SK-N-SH (cell line): ENCODE measurements around the gene KRTAP3-3.

Source experiments
- CTCF ChIP-seq: fragments of 200-600 bp; sonication (generic); IDR thresholded peaks from 2 replicates; pipeline ENCODE4 v1.6.1; 2017; ENCODE audit warnings: antibody characterized with exemption, mild to moderate bottlenecking, moderate library complexity
- YY1 ChIP-seq: IDR thresholded peaks from 2 replicates; pipeline ENCODE4 v1.4.0; 2012; ENCODE audit warnings: low read depth, mild to moderate bottlenecking

- TF ChIP-seq CTCF: no peak
- no peak for TF ChIP-seq YY1
Measured at GRCh38 chr17:40947929-40948328, 46.0 kb downstream of the KRTAP3-3 start.
